Right lobe of liver (tissue), 4 donors: ENCODE results near the gene ARHGEF12.

Experiments
- POLR2A ChIP-seq: fragments of 450-650 bp; IDR thresholded peaks from one replicate; pipeline ENCODE4 v1.6.1; 2017; ENCODE audit warnings: antibody characterized with exemption, mild to moderate bottlenecking
- TF ChIP-seq, protein P1 (sequence below), 4 donors: fragments of 200-600 bp in 3 of 4; fragments of 450-650 bp in 1 of 4; IDR thresholded peaks; one replicate each; pipeline versions ENCODE4 v1.5.1 to v1.8.0; 2016 to 2022; ENCODE audit warnings: antibody characterized with exemption in 4 of 4, mild to moderate bottlenecking in 2 of 4
- donor health status: DM: no; HTN: no; CAD: no.
- donor health status: DM: no; HTN: no; CAD: no.
- donor health status: DM: no; HTN: yes; CAD: no.

DNA sequence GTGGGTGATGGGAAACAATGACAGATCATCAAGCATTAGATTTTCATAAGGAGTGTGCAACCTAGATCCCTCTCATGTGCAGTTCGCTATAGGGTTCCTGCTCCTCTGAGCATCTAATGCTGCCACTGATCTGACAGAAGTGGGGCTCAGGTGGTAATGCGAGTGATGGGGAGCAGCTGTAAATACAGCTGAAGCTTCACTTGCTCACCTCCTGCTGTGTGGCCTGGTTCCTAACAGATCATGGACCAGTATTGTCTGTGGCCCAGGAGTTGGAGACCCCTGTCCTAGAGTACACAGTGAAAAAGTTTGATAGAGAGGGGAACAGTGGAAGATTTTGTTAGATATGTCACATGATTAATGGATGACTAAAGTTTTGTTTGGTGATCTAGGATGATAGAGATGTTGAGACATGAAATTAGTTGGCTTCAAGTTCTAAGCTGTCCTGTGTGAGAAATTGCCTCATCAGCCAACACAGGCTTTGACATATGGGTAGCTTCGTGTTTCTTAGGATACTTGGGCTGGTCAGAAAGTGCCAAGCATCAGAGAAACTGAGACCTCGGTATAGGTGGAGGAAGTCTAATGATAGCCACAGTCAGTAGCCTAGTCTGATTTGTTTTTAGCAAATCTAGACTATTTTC is 47.4 kb downstream of the ARHGEF12 start:
- TF ChIP-seq, protein P1, sequence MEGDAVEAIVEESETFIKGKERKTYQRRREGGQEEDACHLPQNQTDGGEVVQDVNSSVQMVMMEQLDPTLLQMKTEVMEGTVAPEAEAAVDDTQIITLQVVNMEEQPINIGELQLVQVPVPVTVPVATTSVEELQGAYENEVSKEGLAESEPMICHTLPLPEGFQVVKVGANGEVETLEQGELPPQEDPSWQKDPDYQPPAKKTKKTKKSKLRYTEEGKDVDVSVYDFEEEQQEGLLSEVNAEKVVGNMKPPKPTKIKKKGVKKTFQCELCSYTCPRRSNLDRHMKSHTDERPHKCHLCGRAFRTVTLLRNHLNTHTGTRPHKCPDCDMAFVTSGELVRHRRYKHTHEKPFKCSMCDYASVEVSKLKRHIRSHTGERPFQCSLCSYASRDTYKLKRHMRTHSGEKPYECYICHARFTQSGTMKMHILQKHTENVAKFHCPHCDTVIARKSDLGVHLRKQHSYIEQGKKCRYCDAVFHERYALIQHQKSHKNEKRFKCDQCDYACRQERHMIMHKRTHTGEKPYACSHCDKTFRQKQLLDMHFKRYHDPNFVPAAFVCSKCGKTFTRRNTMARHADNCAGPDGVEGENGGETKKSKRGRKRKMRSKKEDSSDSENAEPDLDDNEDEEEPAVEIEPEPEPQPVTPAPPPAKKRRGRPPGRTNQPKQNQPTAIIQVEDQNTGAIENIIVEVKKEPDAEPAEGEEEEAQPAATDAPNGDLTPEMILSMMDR (IDR thresholded peaks at IDR 0.05) = no peak
- no peak for TF ChIP-seq POLR2A
